Subcutaneous abdominal adipose tissue (tissue), 5 donors: ENCODE results near the gene KCNQ4.

Experiments
- H3K27ac ChIP-seq: one replicate; pipeline ENCODE4 v1.7.0; 2013; ENCODE audit warnings: low read depth, mild to moderate bottlenecking, inconsistent platforms, low read length, moderate library complexity
- H3K27me3 ChIP-seq, 5 donors: one replicate each; pipeline ENCODE4 v1.7.0; 2013; ENCODE audit warnings: low read length in 5 of 5, inconsistent platforms in 1 of 5; ENCODE audit not compliant: control insufficient read depth in 5 of 5, insufficient read depth in 4 of 5
- H3K36me3 ChIP-seq, 5 donors: one replicate each; pipeline ENCODE4 v1.7.0; 2013; ENCODE audit warnings: low read length in 5 of 5; ENCODE audit not compliant: control insufficient read depth in 5 of 5, insufficient read depth in 5 of 5
- H3K4me1 ChIP-seq, 5 donors: one replicate each; pipeline ENCODE4 v1.7.0; 2013; ENCODE audit warnings: low read length in 5 of 5, mild to moderate bottlenecking in 3 of 5, moderate library complexity in 1 of 5; ENCODE audit not compliant: control insufficient read depth in 5 of 5, insufficient read depth in 5 of 5
- H3K4me3 ChIP-seq, 5 donors: one replicate each; pipeline ENCODE4 v1.7.0; 2013; ENCODE audit warnings: low read length in 5 of 5, low read depth in 1 of 5
- H3K9ac ChIP-seq, 5 donors: one replicate each; pipeline ENCODE4 v1.7.0; 2013; ENCODE audit warnings: low read length in 5 of 5, mild to moderate bottlenecking in 4 of 5, moderate library complexity in 3 of 5
- H3K9me3 ChIP-seq, 5 donors: one replicate each; pipeline ENCODE4 v1.7.0; 2013; ENCODE audit warnings: low read length in 5 of 5; ENCODE audit not compliant: control insufficient read depth in 5 of 5
- donor health status: healthy.
- donor health status: healthy.
- donor health status: healthy.
- donor health status: healthy.
- donor health status: healthy.

KCNQ4 gene

GRCh38 chr1:40764981-40765380 lies 18.6 kb upstream of the KCNQ4 start:
- peaks cover 1 to 6% (median 3%) of the 10 kb centered on the region in 5 donors for H3K4me1 ChIP-seq
- H3K36me3 ChIP-seq = peaks cover 15 to 89% (median 82%) of the 10 kb centered on the region in 5 donors
- H3K4me3 ChIP-seq = no peak overlapping the region
- no peaks in the 10 kb centered on the region for H3K9me3 ChIP-seq
- no peak overlapping the region for H3K27ac ChIP-seq
- no peaks in the 10 kb centered on the region for H3K27me3 ChIP-seq
- no peak overlapping the region for H3K9ac ChIP-seq

DNA sequence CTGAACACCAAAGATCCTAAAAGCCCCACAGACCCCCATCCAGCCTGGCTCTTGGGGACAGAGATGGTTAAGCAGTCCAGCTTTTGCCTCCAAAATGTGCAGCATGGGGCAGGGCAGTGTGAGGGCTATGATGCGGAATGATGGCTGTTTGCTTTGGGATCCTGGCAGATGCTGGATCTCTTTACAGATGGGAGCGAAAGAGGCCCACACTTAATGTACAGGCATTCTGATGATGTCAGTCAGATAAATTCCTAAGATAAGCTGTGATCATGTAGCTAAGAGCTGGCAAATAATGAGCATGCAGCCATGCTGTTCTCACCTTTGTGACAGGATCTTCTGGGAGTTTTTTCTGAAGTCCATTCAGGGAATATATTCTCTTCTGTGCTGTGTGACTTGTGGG lies 17.6 kb upstream of the KCNQ4 start:
- H3K9me3 ChIP-seq = no peaks in the 10 kb centered on the region
- no peak overlapping the region for H3K27ac ChIP-seq
- peaks cover 15 to 90% (median 86%) of the 10 kb centered on the region in 5 donors for H3K36me3 ChIP-seq
- no peak overlapping the region for H3K9ac ChIP-seq
- H3K27me3 ChIP-seq = no peaks in the 10 kb centered on the region
- peaks cover 3 to 11% (median 8%) of the 10 kb centered on the region in 5 donors for H3K4me1 ChIP-seq
- no peak overlapping the region for H3K4me3 ChIP-seq

DNA sequence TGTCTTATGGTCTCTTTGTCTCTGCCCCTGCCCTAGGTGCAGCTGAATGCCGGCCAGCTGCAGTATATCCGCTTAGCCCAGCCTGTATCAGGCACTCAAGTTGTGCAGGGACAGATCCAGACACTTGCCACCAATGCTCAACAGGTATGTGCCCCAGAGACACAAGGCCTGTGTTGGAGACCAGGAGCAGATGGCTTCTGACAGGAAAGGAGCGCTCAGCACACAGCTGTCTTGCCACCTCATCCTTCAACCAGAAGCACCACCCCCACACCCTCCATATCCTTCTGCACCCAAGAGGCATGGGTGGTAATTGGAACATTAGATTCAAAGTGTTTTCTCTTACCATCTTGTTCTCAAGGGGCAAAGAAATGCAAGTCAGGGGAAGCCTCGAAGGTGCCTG lies 17.0 kb upstream of the KCNQ4 start:
- Histone ChIP-seq H3K9me3 (no peaks in the 10 kb centered on the region), H3K4me1 (peaks cover 3 to 11% (median 8%) of the 10 kb centered on the region in 5 donors), H3K9ac (no peak overlapping the region), H3K36me3 (peaks cover 15 to 93% (median 88%) of the 10 kb centered on the region in 5 donors), H3K27me3 (no peaks in the 10 kb centered on the region), H3K27ac (no peak overlapping the region), H3K4me3 (no peak overlapping the region)

- peaks cover 15 to 89% (median 83%) of the 10 kb centered on the region in 5 donors for H3K36me3 ChIP-seq
- H3K4me3 ChIP-seq = no peak overlapping the region
- no peaks in the 10 kb centered on the region for H3K9me3 ChIP-seq
- H3K4me1 ChIP-seq = peaks cover 3 to 17% (median 11%) of the 10 kb centered on the region in 5 donors
- no peak overlapping the region for H3K27ac ChIP-seq
- H3K27me3 ChIP-seq = no peaks in the 10 kb centered on the region
- H3K9ac ChIP-seq = no peak overlapping the region
These were observed 15.2 kb upstream of the KCNQ4 start for GRCh38 chr1:40768146-40768990.

DNA sequence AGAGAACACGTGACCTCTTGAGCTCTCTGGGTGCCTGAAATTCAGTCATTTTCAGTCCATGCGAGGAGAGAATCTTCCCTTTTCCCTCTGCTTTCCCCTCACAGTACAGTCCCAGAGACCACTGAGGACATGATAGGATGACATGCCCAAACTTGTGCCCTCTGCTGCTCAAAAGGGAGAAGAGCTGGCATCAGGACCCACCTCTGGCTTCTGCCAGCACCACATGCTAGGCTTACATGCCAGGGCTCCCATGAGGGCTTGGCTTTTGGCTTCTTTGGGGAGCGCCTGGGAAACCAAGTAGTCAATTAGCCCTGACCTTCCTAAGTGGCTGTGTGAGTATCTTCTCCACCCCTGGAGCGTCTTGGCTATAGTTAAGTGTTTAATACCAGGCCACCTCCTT lies 13.8 kb upstream of the KCNQ4 start:
- no peak overlapping the region for H3K27ac ChIP-seq
- H3K9me3 ChIP-seq = no peaks in the 10 kb centered on the region
- H3K4me3 ChIP-seq = no peak overlapping the region
- H3K27me3 ChIP-seq = no peaks in the 10 kb centered on the region
- no peak overlapping the region for H3K9ac ChIP-seq
- peaks cover 3 to 17% (median 11%) of the 10 kb centered on the region in 5 donors for H3K4me1 ChIP-seq
- H3K36me3 ChIP-seq = peaks cover 5 to 78% (median 70%) of the 10 kb centered on the region in 5 donors

GRCh38 chr1:40770296-40771070 lies 13.1 kb upstream of the KCNQ4 start:
- Histone ChIP-seq H3K27ac (no peak overlapping the region), H3K9me3 (no peaks in the 10 kb centered on the region), H3K36me3 (peaks cover 5 to 71% (median 63%) of the 10 kb centered on the region in 5 donors), H3K27me3 (no peaks in the 10 kb centered on the region), H3K9ac (no peak overlapping the region), H3K4me1 (peaks cover 3 to 17% (median 11%) of the 10 kb centered on the region in 5 donors), H3K4me3 (no peak overlapping the region)

DNA sequence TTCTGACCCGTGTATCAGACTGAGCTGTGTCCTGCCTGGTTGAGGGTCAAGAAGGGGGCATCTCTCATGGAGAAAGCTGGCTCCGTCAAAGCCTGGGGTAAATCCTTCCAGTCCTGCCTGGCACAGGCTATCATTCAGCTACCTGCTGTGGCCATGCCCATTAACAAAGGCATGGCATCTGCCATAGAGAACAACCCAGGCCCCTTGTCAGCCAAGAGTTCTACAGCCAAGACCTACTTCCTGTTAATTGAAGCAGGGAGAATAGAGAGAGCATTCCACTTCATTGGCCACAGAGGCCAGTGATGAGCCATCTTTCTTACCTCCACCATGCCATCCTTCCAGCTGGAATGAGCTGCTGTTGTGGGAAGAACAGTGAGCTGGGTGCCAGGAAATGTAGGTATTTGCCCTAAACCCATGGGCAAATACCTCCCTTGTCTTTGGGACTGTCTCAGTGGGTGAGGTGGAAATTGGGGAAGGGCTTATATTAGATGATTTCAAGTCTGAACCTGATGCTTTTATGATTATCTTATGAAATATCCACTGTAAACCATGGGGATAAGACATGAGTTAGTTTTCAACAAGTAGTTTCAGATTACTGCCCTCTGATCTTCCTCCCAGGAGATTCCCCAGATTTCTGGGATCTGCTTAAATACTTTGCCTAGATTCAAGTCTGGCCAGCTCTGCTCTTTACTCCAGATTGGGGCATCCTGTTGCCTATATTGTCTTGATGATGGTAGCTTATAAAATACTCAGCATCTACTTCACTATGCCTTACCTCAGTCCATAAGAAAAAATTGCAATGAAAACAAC lies 11.2 kb upstream of the KCNQ4 start:
- no peak overlapping the region for H3K27ac ChIP-seq
- no peaks in the 10 kb centered on the region for H3K27me3 ChIP-seq
- H3K4me1 ChIP-seq = peaks cover 3 to 17% (median 11%) of the 10 kb centered on the region in 5 donors
- no peak overlapping the region for H3K4me3 ChIP-seq
- peaks cover 5 to 58% (median 44%) of the 10 kb centered on the region in 5 donors for H3K36me3 ChIP-seq
- H3K9ac ChIP-seq = no peak overlapping the region
- peaks cover 0 to 5% (median 0%) of the 10 kb centered on the region in 5 donors for H3K9me3 ChIP-seq

- Histone ChIP-seq H3K9ac (no peak overlapping the region), H3K4me1 (peaks cover 3 to 17% (median 11%) of the 10 kb centered on the region in 5 donors), H3K27ac (no peak overlapping the region), H3K9me3 (peaks cover 0 to 5% (median 0%) of the 10 kb centered on the region in 5 donors), H3K4me3 (no peak overlapping the region), H3K27me3 (no peaks in the 10 kb centered on the region), H3K36me3 (peaks cover 0 to 49% (median 32%) of the 10 kb centered on the region in 5 donors)
These were observed 9.8 kb upstream of the KCNQ4 start for GRCh38 chr1:40773748-40774265.

- Histone ChIP-seq H3K9ac (no peak overlapping the region), H3K9me3 (peaks cover 0 to 5% (median 0%) of the 10 kb centered on the region in 5 donors), H3K27ac (no peak overlapping the region), H3K4me3 (no peak overlapping the region), H3K4me1 (peaks cover 3 to 17% (median 11%) of the 10 kb centered on the region in 5 donors), H3K27me3 (no peaks in the 10 kb centered on the region), H3K36me3 (peaks cover 0 to 43% (median 25%) of the 10 kb centered on the region in 5 donors)
These were observed 9.2 kb upstream of the KCNQ4 start for GRCh38 chr1:40774266-40774998.
